ENCODE data around the gene GOLGA8R.
"Not testable (repeated sequence)": the region's sequence is repeated elsewhere in the genome, so short reads cannot be mapped to it uniquely, and the experiment has no call there.

- TF ChIP-seq CTCF (IDR thresholded peaks at IDR 0.05); POLR2AphosphoS5 (IDR thresholded peaks at IDR 0.05; ENCODE audit: insufficient read depth in 1 of 2, low read depth in 1 of 2); POLR2A (IDR thresholded peaks at IDR 0.05): not testable (repeated sequence)
These were observed 38.2 kb downstream of the GOLGA8R start for GRCh38 chr15:30375872-30376271.
